Measurements from ENCODE around the gene A4GALT.
"Not testable (repeated sequence)": the region's sequence is repeated elsewhere in the genome, so short reads cannot be mapped to it uniquely, and the experiment has no call there.

A4GALT gene

DNA sequence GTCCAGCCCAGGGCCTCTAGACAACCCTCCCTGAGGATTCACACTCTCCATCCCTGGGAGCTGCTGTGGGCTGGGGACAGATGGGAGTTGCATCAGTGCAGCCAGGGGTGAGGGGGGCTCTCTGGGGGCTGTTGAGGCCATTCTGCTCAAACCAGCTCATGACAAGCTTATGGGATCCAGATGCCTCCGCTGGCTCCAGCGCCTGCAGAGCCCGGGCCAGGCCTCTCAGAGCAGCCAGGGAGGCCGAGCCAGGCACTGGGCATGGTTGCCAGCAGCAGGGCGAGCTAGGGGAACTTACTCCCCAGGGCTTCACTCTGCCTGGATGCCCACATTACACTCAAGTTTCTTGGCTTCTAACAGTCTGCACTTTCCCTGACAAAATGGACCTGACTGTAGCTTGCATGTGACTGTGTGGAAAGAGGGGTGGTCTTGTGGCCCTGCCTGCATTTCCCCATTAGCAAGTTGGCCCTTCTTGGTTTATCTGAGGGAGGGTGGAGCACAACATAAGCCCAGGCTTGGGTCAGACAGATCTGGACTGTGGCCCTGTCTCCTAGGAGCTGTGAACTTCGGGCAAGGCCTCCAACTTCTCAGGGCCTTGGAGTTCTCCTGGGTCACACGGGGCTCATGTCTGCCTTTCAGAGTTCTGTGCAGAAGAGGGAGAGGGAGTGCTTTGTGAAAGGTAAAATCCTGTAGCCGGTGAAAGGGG is 36.9 kb downstream of the A4GALT start:
- DNase-seq (ENCODE audit: low read depth, low spot score) = no peak

DNA sequence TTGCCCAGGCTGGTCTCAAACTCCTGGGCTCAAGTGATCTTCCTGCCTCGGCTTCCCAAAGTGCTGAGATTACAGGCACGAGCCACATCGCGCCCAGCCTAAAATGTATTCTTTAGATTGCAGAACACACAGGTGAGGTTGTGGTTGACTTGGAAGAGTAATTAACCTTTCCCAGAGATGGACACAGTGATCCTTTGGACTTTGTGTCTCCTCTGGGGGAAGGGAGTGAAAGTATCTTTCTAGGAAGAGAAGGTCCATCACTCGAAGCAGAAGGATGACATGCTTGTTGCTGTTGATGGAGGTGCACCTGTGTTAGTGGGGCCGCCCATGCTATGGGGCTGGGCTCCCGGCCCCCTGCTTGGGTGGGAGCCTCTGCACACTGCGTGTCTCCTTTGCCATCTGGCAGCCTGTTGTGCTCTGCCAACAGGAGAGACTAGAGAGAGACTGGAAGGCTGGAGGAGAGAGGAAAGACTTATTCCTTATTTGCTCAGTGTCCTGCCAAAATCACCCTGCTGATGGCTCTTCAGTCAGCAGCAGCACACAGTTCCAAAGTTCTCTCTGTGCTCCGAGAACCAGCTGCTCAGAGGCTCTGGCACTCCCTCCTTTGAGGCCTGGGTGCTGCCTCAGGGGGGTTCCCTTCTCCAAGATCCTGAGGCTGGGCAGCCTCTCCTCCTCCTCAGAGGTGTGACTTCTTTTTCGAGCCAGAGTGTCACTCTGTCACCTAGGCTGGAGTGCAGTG is 38.4 kb downstream of the A4GALT start:
- no peak for DNase-seq (ENCODE audit: low read depth, low spot score)

- DNase-seq (ENCODE audit: low read depth, low spot score) = no peak
Observed at GRCh38 chr22:42680648-42681047, 40.0 kb downstream of the A4GALT start.

- no peak for DNase-seq (ENCODE audit: low read depth, low spot score)
Observed at GRCh38 chr22:42679691-42680090, 41.0 kb downstream of the A4GALT start.

- DNase-seq (ENCODE audit: low read depth, low spot score) = no peak
Observed at GRCh38 chr22:42678894-42679293, 41.8 kb downstream of the A4GALT start.

DNA sequence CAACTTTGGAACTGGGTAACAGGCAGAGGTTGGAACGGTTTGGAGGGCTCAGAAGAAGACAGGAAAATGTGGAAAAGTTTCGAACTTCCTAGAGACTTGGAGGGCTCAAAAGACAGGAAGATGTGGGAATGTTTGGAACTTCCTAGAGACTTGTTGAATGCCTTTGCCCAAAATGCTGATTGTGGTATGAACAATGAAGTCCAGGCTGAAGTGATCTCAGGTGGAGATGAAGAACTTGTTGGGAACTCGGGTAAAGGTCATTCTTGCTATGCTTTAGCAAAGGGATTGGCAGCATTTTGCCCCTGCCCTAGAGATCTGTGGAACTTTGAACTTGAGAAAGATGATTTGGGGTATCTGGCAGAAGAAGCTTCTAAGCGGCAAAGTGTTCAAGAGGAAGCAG is 42.7 kb downstream of the A4GALT start:
- not testable (repeated sequence) for DNase-seq (ENCODE audit: low read depth, low spot score)

- no peak for DNase-seq (ENCODE audit: low read depth, low spot score)
Observed at GRCh38 chr22:42676059-42676607, 44.5 kb downstream of the A4GALT start.

- no peak for DNase-seq (ENCODE audit: low read depth, low spot score)
Observed at GRCh38 chr22:42673898-42674401, 46.7 kb downstream of the A4GALT start.

DNA sequence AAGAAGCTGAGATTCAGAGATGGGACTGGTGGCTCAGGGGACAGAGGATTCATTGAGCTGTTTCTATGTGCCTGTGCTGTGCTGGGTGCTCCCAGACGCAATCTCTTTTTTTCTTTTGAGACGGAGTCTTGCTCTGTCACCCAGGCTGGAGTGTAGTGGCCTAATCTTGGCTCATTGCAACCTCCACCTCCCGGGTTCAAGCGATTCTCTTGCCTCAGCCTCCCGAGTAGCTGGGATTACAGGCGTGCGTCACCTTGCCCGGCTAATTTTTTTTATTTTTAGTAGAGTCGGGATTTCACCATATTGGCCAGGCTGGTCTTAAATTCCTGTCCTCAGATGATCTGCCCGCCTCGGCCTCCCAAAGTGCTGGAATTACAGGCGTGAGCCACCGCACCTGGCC is 47.6 kb downstream of the A4GALT start:
- DNase-seq (ENCODE audit: low read depth, low spot score) = not testable (repeated sequence)

DNA sequence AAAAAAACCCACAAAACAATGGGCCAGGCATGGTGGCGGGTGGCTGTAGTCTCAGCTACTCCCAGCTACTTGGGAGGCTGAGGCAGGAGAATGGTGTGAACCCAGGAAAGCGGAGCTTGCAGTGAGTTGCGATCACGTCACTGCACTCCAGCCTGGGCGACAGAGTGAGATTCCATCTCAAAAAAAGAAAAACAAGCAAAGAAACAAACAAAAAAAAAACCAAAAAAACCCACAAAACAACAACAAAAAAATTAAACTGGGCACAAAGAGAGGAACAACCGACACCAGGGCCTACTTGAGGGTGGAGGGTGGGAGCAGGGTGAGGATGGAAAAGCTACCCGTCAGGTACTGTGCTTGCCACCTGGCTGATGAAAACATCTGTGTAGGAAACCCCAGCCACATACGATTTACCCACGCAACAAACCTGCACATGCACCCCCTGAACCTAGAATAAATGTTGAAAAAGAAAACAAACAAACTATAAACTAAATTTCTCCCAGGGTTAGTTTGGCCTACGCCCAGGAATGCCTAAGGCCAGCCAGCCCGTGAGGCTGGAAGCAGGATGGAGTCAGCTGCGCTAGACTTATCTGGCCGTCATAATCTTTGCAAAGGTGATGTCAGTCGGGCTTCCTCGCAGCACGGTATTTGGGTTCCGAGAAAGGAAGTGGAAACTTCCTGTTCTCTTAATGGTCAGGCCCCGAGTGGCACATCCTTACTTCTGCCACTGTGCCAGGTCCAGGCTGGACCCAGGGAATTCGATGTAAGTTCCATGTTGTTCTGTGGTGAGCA is 49.6 kb downstream of the A4GALT start:
- DNase-seq (ENCODE audit: low read depth, low spot score) = no peak

DNA sequence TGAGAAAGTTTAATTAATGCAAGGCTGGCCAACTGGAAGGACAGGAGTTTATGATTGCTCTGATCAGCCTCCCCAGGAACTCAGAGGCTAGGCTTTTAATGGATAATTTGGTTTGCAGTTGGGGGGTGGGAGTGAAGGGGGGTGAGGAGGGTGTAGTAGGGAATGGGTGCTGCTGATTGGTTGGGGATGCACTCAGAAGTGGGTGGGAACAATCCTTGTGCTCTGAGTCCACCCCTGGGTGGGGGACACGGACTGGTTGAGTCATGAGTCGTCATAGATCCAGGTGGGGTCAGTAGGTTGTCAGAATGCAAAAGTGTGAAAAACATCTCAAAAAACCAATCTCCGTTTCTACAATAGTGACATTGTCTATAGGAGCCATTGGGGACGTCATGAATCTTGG is 50.6 kb downstream of the A4GALT start:
- no peak for DNase-seq (ENCODE audit: low read depth, low spot score)

DNA sequence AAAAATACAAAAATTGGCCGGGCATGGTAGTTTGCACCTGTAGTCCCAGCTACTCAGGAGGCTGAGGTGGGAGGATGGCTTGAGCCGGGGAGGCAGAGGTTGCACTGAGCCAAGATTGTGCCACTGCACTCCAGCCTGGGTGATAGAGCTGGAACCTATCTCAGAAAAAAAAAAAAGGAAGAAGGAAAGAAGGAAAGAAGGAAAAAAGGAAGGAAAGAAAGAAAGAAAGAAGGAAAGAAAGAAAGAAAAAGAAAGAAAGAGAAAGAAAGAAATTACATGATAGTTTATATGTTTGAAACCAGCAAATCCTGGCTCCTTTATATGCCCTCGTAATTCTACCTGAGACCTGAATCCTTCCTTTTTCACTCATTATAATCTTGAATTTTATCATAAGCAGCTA is 54.3 kb downstream of the A4GALT start:
- not testable (repeated sequence) for DNase-seq (ENCODE audit: low read depth, low spot score)

GRCh38 chr22:42664976-42665831 is 55.5 kb downstream of the A4GALT start:
- DNase-seq (ENCODE audit: low read depth, low spot score) = no peak

GRCh38 chr22:42661985-42662831 is 58.5 kb downstream of the A4GALT start:
- peak; percentile 62 for DNase-seq (ENCODE audit: low read depth, low spot score)

DNA sequence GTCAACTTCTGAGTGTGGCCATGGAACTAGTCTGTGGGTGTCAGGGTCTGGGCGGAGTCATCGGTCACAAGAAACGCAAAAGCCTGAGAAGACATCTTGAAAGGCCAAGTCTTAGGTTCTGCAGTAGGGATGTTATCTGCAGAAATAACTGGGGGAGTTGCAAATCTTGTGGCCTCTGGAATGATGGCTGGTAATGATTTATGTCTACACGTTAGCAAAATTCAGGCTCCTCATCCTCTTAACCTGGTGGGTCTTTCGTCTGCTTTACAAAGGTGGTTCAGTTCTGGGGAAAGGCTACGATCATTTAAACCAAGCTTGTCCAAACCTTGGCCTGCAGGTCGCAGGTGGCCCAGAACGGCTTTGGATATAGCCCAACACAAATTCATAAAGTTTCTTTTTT is 64.1 kb downstream of the A4GALT start:
- DNase-seq (ENCODE audit: low read depth, low spot score) = no peak

DNA sequence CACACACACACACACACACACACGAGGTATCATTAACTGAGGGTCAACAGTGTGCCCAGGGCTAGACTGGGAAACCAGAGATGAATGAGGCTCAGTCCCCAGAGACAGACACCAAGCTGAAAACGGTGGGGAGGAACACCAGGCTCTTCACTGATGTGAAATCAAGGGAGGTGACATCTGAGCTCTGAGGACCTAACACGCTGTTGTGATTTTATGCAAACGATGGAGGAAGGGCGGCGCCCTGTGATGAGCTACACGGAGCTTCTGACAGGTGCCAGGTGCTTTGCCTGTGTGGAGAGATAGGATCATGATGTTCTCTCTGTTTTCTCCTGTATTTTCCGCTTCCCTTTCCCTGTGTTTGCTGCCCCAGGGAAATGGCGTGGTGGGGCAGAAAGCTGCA is 65.0 kb downstream of the A4GALT start:
- DNase-seq (ENCODE audit: low read depth, low spot score) = no peak

GRCh38 chr22:42654436-42655073 is 66.1 kb downstream of the A4GALT start:
- no peak for DNase-seq (ENCODE audit: low read depth, low spot score)

GRCh38 chr22:42653999-42654398 is 66.7 kb downstream of the A4GALT start:
- no peak for DNase-seq (ENCODE audit: low read depth, low spot score)

GRCh38 chr22:42651134-42651533 is 69.5 kb downstream of the A4GALT start:
- DNase-seq (ENCODE audit: low read depth, low spot score) = no peak

Data from activated naive CD8-positive, alpha-beta T cell treated with anti-CD3 and anti-CD28 coated beads, Interleukin-2, amount 50 U/mL, for 16 hours (primary cell).